T-helper 2 cell treated with Interferon-gamma antibody and Interleukin-4, amounts not matched to agents 5 μg/mL and 100 μg/mL, for 36 hours (primary cell): ENCODE results near the gene ALK.

Experiments used
- DNase-seq: peaks from one replicate; pipeline ENCODE4 v3.0.0; 2021; ENCODE audit warnings: low spot score
- H3K27ac Mint-ChIP-seq: one replicate; pipeline ENCODE4 v1.8.0; 2021; ENCODE audit warnings: mild to moderate bottlenecking, mixed read lengths
- H3K27me3 Mint-ChIP-seq: one replicate; pipeline ENCODE4 v1.8.0; 2021; ENCODE audit warnings: low read depth, mixed read lengths
- H3K36me3 Mint-ChIP-seq: one replicate; pipeline ENCODE4 v1.8.0; 2021; ENCODE audit warnings: low read depth, mixed read lengths
- H3K4me1 Mint-ChIP-seq: one replicate; pipeline ENCODE4 v1.8.0; 2021; ENCODE audit warnings: low read depth, mixed read lengths
- H3K4me3 Mint-ChIP-seq: one replicate; pipeline ENCODE4 v1.8.0; 2022; ENCODE audit warnings: mild to moderate bottlenecking, moderate library complexity, mixed read lengths
- H3K9me3 Mint-ChIP-seq: one replicate; pipeline ENCODE4 v1.8.0; 2021; ENCODE audit warnings: mixed read lengths

ALK gene

DNA sequence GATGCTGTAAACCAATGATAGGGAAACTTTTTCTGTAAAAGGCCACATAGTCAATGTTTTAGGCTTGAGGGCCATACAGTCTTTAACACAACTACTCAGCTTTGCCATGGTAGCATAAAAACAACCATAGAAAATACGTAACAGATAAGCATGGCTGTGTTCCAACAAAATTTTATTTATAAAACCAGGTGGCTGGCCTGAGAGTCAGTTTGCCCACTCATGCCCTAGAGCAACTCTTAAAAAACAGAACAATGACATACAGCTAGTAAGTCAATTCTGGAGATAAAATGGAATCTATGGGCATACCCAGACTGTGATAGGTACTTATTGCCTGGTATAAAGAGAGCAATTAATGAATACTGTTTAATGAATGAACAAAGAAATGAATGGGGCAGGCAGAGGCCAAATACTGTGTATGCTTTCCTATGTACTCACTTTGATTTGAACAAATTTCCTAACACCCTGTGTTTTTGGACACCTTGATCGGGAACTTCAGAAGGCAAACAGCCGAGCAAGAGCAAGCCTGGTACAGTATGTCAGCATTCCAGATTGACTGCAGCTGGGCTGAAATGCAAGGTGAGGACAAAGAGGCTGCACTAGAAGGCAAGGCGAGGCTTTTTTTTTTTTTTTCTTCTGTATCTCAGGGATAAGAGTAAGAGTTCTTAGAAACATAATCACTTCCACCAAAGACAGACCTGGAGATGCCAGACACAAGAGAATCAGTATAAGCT lies 490.8 kb downstream of the ALK start:
- Mint-ChIP-seq H3K4me1 (no peaks in the 10 kb centered on the region), H3K27me3 (peaks cover 4% of the 10 kb centered on the region), H3K4me3 (no peak overlapping the region), H3K9me3 (no peaks in the 10 kb centered on the region), H3K36me3 (no peaks in the 10 kb centered on the region), H3K27ac (no peak overlapping the region)
- no peak for DNase-seq

DNA sequence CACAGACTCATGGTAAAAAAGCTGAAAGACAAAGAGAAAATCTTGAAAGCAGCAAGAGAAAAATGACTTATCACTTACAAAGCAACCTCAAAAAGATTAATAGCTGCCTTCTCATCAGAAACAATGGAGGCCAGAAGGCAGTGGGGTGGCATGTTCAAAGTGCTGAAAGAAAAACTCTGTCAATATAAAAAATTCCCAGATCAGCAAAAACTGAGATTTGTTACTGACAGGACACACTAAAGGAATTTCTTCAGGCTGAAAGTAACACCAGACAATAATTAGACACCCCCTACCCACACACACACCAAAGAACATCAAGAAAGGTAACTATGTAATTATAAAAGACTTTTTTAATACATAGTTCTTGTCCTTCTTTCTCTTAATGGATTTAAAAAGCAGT lies 495.0 kb downstream of the ALK start:
- Mint-ChIP-seq H3K4me3 (no peak overlapping the region), H3K27me3 (peaks cover 14% of the 10 kb centered on the region), H3K36me3 (no peaks in the 10 kb centered on the region), H3K4me1 (no peaks in the 10 kb centered on the region), H3K9me3 (no peaks in the 10 kb centered on the region), H3K27ac (no peak overlapping the region)
- DNase-seq: no peak

DNA sequence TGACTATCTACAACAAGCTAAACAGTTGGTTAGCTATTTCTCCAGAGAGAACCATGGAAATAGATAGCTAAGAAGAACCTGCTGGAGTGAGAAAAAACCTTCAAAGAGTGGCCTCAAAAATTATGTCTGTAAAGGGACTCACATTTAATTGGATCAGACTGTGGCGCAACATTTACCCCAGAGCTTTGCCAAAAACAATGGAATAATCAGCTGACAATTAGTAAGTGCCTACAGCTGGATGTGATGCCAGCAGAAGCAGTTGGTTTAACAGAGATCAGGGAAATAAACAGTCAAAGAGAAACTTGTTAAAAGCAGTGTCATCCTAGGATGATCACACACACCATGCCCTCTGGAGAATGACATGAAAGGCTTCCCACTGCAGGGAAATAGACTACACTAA lies 495.5 kb downstream of the ALK start:
- Mint-ChIP-seq H3K36me3 (no peaks in the 10 kb centered on the region), H3K4me3 (no peak overlapping the region), H3K9me3 (no peaks in the 10 kb centered on the region), H3K27ac (no peak overlapping the region), H3K4me1 (no peaks in the 10 kb centered on the region), H3K27me3 (peaks cover 17% of the 10 kb centered on the region)
- no peak for DNase-seq

DNA sequence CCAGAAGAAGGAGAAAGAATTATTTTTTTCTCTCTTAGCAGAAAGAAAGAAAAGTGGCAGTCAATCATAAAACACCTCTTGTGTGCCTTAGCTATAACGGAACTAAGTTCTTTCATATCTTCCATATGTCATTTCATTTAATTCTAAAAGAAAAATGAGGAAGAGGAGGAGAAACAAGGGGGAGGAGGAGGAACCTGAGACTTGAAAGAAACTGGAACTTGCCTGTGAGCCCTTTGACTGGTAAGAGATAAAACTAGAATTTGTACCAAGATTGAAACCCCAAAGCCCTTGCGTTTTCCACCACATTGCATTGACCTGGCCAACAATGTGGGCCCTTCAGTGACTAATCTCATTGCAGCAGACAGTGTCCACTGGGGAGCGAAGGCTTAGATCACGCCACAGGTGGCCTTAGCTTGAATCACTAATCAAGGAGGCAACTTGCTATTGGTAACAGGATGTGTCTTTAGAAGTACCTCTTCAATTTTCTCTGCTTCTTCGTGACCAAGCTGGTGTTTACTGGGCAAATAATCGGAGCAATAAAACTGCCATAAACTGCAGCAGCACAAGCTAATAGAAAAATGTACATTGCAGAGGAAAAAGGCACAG lies 498.2 kb downstream of the ALK start:
- H3K9me3 Mint-ChIP-seq: no peaks in the 10 kb centered on the region
- H3K36me3 Mint-ChIP-seq: no peaks in the 10 kb centered on the region
- H3K27ac Mint-ChIP-seq: no peak overlapping the region
- H3K4me1 Mint-ChIP-seq: no peaks in the 10 kb centered on the region
- peaks cover 17% of the 10 kb centered on the region for H3K27me3 Mint-ChIP-seq
- no peak overlapping the region for H3K4me3 Mint-ChIP-seq
- no peak for DNase-seq

DNA sequence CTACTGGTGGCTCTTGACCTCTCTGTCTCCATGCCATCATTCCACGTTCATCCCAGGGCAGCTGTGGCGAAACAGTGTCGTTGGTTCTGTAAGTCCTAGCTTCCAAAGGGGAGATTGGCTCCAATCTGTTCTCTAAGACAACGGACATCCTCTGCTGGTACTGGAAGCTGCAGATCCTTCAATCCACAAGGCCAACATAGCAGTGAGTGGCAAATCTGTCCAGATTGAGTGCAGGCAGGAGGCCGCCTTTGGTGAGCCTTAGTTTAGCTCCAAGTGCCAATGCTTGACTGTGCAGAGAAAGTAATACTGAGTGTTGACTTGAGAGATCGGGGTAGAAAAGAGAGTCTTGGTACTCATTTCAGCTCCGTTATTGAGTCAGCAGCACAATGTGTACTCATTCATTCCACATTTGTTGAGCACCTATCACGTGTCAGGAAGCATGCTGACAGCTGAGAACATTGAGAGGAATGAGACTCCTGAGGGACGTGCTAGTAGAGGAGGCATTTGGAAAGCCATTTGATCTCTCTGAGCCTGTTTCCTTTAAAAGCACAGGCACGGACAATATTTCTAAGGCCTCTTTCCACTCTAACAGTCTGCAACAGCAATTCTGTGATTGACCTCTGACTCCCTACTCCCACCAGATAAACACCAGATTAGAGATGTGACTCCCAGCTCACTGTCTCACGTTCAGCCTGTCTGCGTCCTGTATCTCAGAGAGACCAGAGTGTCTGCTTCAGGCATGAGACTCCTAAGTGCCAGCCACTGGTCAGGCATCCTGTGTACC lies 500.2 kb downstream of the ALK start:
- no peak for DNase-seq
- no peak overlapping the region for H3K4me3 Mint-ChIP-seq
- H3K27ac Mint-ChIP-seq: no peak overlapping the region
- peaks cover 19% of the 10 kb centered on the region for H3K27me3 Mint-ChIP-seq
- no peaks in the 10 kb centered on the region for H3K36me3 Mint-ChIP-seq
- no peaks in the 10 kb centered on the region for H3K9me3 Mint-ChIP-seq
- no peaks in the 10 kb centered on the region for H3K4me1 Mint-ChIP-seq

DNA sequence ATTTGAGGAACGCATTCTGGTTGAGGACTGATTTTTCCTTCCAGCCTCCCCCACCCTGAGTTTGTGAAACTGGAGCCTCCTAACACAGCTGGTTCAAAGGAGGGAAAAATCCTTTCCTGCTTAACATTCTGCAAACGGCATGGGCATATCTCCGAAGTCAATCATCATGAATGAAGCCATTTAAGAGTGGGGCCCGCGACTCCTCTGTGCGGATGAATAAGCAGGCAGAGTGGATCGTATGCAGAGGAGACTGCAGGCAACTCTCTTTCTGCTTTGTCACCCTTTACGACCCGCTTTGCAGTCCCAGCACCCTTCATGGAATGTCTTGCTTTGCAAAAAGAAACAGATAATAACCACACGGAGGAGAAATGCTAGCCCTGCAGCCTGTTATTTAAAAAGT lies 500.9 kb downstream of the ALK start:
- Mint-ChIP-seq H3K9me3 (no peaks in the 10 kb centered on the region), H3K4me3 (no peak overlapping the region), H3K27me3 (peaks cover 19% of the 10 kb centered on the region), H3K36me3 (no peaks in the 10 kb centered on the region), H3K4me1 (no peaks in the 10 kb centered on the region), H3K27ac (no peak overlapping the region)
- no peak for DNase-seq

DNA sequence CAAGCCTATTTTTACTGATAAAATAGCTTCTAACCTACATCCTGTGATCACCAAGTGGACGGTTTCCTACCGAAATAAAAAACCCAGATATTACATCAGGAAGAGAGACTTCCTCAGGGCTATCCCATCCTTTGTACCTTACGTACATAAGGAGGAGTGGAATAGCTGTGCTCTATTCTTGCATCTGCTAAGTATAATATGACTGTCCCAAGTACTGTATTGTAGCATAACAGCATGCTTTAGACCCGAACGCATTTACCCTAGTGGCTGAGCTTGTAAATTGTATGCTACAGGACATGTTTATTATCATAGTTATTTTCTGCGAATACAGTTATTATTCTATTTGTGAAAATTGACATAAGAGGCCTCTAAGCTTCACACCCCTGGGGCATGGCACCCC lies 503.8 kb downstream of the ALK start:
- H3K36me3 Mint-ChIP-seq: no peaks in the 10 kb centered on the region
- no peaks in the 10 kb centered on the region for H3K4me1 Mint-ChIP-seq
- H3K27ac Mint-ChIP-seq: no peak overlapping the region
- no peak overlapping the region for H3K4me3 Mint-ChIP-seq
- no peaks in the 10 kb centered on the region for H3K9me3 Mint-ChIP-seq
- H3K27me3 Mint-ChIP-seq: peaks cover 9% of the 10 kb centered on the region
- DNase-seq: no peak

DNA sequence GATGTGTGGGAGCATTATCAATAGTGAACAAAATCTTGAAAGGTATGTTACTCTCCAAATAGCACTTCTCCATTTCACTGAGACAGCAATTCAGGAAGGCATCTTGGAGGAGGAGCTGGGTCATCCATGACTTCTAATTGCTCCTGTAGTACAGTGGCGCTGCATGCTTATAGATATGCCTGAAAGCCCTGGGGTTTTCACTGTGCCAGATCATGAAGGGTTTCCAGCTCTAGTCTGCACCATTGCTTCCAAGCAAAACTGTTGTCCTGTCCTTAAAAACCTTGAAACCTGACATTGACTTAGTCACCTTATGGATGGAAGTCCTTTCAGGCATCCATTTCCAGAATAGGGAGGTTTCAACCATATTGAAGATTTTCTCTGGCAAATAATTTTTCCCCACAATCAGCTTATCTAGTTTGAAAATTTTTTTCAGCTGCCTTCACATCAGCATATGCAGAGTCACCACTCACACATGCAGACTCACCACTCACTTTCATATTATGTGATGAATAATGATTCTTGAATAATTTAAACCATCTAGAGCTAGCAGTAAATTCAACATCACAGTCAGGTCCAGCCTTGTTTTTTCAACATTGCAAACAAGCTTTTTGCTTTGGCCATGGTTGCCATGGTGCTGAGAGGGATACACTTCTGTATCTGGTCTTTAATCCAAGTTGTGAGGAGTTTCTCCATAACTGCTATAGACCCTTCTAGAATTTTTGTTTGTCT lies 509.0 kb downstream of the ALK start:
- H3K4me3 Mint-ChIP-seq: no peak overlapping the region
- no peaks in the 10 kb centered on the region for H3K4me1 Mint-ChIP-seq
- DNase-seq: no peak
- peaks cover 3% of the 10 kb centered on the region for H3K27me3 Mint-ChIP-seq
- H3K27ac Mint-ChIP-seq: no peak overlapping the region
- no peaks in the 10 kb centered on the region for H3K9me3 Mint-ChIP-seq
- H3K36me3 Mint-ChIP-seq: no peaks in the 10 kb centered on the region

DNA sequence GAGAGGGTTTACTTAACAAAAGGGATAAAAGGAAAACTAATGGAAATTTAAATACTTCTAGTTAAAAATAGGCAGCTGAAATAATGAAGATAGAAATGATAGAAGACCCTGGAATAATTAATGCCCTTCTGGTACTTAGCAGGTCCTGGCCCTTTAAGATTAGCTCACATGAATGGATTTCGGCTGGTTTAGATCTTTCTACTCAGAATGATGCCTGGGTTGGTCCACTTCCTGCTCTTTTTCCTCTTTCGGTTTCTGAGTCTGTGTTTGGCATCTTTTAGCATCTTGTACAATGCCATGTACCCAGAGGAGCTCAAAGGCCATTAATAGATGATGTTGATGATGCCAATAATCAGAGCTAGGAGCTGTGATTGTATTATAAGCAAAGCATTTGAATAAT lies 515.7 kb downstream of the ALK start:
- H3K27ac Mint-ChIP-seq: no peak overlapping the region
- no peak for DNase-seq
- no peaks in the 10 kb centered on the region for H3K9me3 Mint-ChIP-seq
- H3K36me3 Mint-ChIP-seq: no peaks in the 10 kb centered on the region
- no peaks in the 10 kb centered on the region for H3K4me1 Mint-ChIP-seq
- peaks cover 4% of the 10 kb centered on the region for H3K27me3 Mint-ChIP-seq
- no peak overlapping the region for H3K4me3 Mint-ChIP-seq

DNA sequence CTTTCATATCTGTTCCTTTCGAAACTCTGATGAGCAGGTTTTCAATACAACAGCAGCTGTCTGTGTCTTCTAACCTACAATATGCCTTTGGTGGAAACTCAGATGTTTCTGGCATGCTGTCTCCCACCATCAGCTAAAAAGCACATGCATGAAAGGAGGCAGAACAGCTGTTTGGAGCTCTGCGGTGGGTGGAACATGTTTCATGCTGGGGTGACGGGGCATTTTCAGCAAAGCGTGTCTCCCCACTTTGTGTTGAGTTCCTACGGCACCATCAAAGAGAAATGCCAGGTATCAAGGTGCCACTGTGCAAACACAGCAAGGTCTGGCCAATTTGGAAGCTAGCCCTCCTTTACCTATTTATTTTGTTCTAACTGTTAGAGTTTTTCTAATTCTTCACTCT lies 516.1 kb downstream of the ALK start:
- no peaks in the 10 kb centered on the region for H3K36me3 Mint-ChIP-seq
- peaks cover 4% of the 10 kb centered on the region for H3K27me3 Mint-ChIP-seq
- no peaks in the 10 kb centered on the region for H3K4me1 Mint-ChIP-seq
- no peaks in the 10 kb centered on the region for H3K9me3 Mint-ChIP-seq
- no peak for DNase-seq
- H3K27ac Mint-ChIP-seq: no peak overlapping the region
- H3K4me3 Mint-ChIP-seq: no peak overlapping the region

DNA sequence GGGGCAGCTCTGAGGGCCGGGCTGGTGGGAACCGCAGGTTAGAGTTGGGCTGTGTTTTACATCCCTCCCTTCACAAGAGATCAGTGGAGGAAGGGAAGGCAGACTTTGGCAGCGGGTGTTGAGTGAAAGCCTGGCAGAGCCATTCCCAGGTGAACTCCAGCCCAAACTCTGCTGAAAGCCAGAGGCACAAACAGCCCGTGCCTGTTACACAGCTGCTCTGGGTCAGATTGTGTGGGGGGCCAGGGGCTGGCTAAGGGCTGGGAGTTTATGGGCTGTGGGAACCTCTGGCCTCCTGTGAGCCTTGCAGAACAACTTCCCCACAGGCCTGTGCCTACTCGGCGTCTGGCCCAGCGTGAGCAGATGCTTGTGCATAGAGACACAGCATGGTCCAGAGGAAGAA lies 519.4 kb downstream of the ALK start:
- Mint-ChIP-seq H3K36me3 (no peaks in the 10 kb centered on the region), H3K4me1 (no peaks in the 10 kb centered on the region), H3K27ac (no peak overlapping the region)

DNA sequence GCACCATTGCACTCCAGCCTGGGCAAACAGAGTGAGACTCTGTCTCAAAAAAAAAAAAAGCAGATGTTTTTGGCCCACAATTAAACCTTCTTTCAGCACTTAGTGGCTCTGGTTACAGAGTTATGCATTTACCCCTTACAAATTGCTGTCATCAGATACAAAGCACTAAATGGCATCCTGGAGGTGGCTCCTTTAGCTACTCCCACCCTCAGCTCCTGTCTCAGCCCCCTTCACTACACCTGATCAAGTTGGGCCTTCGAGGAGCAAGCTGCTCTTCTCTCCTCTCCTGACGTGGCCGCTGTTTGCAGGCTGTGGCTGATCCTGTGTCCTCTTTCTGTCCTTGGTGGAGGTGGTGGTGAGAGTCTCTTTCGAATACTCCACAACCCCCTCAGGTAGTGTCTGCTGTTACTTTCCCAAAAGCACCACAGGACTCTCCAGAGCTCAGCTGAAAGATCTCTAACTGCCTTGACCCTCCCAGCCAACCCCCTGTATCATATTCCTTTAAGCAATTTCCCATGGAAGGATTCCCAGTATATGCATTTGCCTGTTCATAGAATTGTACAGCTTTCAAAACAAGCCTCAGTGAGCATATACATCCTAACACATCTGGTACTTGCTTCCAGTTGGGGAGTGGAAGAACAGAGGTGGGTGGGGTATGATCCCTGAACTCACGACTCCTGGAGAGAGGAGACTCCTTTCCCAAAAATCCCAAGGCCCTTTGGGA lies 520.3 kb downstream of the ALK start:
- Mint-ChIP-seq H3K27me3 (peaks cover 4% of the 10 kb centered on the region), H3K27ac (no peak overlapping the region), H3K36me3 (no peaks in the 10 kb centered on the region), H3K9me3 (no peaks in the 10 kb centered on the region), H3K4me3 (no peak overlapping the region), H3K4me1 (no peaks in the 10 kb centered on the region)
- DNase-seq: no peak

More for the DNA sequence above, 519.4 kb downstream of the ALK start:
- no peaks in the 10 kb centered on the region for H3K9me3 Mint-ChIP-seq
- no peak for DNase-seq
- H3K4me3 Mint-ChIP-seq: no peak overlapping the region
- peaks cover 4% of the 10 kb centered on the region for H3K27me3 Mint-ChIP-seq

DNA sequence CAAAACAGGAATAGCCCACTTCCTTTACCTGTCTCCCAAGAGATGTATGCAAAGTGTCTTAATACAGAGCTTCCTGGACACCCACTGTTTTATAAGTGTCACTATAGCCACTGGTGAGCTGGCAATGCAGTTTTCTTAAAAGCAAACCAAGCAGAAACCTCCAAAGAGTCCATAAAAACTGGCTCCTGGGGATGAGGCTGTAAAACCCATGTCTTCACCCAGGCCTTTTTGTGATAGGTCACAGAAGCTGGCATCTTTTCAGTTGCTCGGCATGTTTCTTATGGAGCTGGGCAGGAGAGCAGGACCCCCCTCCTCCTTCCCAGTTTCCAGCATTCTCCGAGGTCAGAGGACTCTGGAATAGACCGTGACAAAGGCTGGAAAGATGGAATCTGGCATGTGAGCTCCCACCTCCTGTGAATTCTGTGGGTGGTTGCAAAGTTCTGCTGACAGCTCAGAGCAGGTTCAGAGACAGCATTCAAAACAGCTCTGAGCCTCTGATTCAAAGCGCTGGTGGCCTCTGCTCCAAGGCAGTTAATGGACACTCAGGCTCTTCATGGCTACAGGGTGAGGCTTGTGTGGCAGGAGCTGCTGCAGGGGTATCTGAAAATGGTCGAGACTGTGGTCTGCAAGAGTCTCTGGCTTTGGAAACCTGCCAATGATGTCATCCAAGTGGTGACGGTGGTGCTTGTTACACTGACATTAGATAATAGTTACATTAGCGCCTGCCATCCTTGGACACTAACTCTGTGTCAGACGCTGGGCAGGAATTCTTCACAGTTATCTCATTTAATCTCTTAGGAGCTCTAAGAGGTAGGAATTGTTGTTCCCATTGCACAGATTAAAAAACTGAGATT lies 522.8 kb downstream of the ALK start:
- Mint-ChIP-seq H3K4me1 (no peaks in the 10 kb centered on the region), H3K36me3 (no peaks in the 10 kb centered on the region), H3K27me3 (no peaks in the 10 kb centered on the region), H3K27ac (no peak overlapping the region), H3K4me3 (no peak overlapping the region), H3K9me3 (no peaks in the 10 kb centered on the region)
- DNase-seq: no peak
